Caco-2 (cell line): ENCODE data around the gene TMEM131. TPM values are rescaled to one million over a fixed set of nuclear protein-coding genes. Genes with fewer than 3 reads are reported as not detected.
"Not testable (repeated sequence)": the region's sequence is repeated elsewhere in the genome, so short reads cannot be mapped to it uniquely, and the experiment has no call there.

Experiments used
- BruUV-seq: library from RNA; stranded (reverse); fragments of 400-500 nt; replicated peaks from 2 replicates; lab custom pipeline; 2021; lab: Mats Ljungman, UMichigan
- CTCF ChIA-PET: fragments of 300-600 bp; sonication (Branson Sonifier 250); formaldehyde crosslinking; loops from one replicate; lab custom pipeline; 2022; ENCODE audit warnings: antibody characterized with exemption; lab: Charles Lee
- POLR2A ChIA-PET: fragments of 300-600 bp; sonication (Branson Sonifier 250); formaldehyde crosslinking; loops from one replicate; lab custom pipeline; 2022; ENCODE audit warnings: antibody characterized with exemption; lab: Charles Lee
- DNase-seq, 2 experiments: peaks; one replicate each; pipeline versions ENCODE4 v3.0.0 to v3.0.0-alpha.2; 2020 to 2022
- H3K27me3 ChIP-seq: replicated peaks from 2 replicates; pipeline ENCODE4 v1.6.0; 2011; ENCODE audit warnings: low read length; ENCODE audit not compliant: control insufficient read depth, insufficient read depth
- H3K36me3 ChIP-seq: 2 replicates; pipeline ENCODE4 v1.5.1; 2011; ENCODE audit warnings: low read length; ENCODE audit not compliant: control insufficient read depth, insufficient read depth
- H3K4me1 ChIP-seq: fragments of 250-450 bp; sonication (Bioruptor Pico); 2 replicates; pipeline ENCODE4 v1.5.1; 2020; ENCODE audit warnings: mild to moderate bottlenecking
- H3K4me3 ChIP-seq: 2 replicates; pipeline ENCODE4 v1.5.1; 2011; ENCODE audit warnings: low read depth, mild to moderate bottlenecking, control low read depth, low read length
- H3K9me3 ChIP-seq: fragments of 250-450 bp; sonication (Bioruptor Pico); 2 replicates; pipeline ENCODE4 v1.5.1; 2020; ENCODE audit warnings: mild to moderate bottlenecking, moderate library complexity
- H3K27ac Mint-ChIP-seq: one replicate; pipeline ENCODE4 v1.8.0; 2022; ENCODE audit warnings: mixed read lengths; ENCODE audit not compliant: unreplicated experiment
- H3K27me3 Mint-ChIP-seq: one replicate; pipeline ENCODE4 v1.8.0; 2022; ENCODE audit warnings: mixed read lengths; ENCODE audit not compliant: insufficient read depth, unreplicated experiment
- H3K36me3 Mint-ChIP-seq: one replicate; pipeline ENCODE4 v1.8.0; 2022; ENCODE audit warnings: mild to moderate bottlenecking, mixed read lengths; ENCODE audit not compliant: insufficient read depth, unreplicated experiment
- H3K4me1 Mint-ChIP-seq: one replicate; pipeline ENCODE4 v1.8.0; 2022; ENCODE audit warnings: low read depth, mixed read lengths; ENCODE audit not compliant: unreplicated experiment
- H3K4me3 Mint-ChIP-seq: one replicate; pipeline ENCODE4 v1.8.0; 2022; ENCODE audit warnings: mild to moderate bottlenecking, moderate library complexity, mixed read lengths; ENCODE audit not compliant: unreplicated experiment
- H3K9me3 Mint-ChIP-seq: one replicate; pipeline ENCODE4 v1.8.0; 2022; ENCODE audit warnings: mixed read lengths; ENCODE audit not compliant: unreplicated experiment
- intact Hi-C: fragments of 100-400 bp; cut with micrococcal nuclease; formaldehyde crosslinking; loops from one replicate; pipeline ENCODE4 v1.10.0; 2022; ENCODE audit not compliant: unreplicated experiment
- total RNA-seq: library from RNA; stranded (reverse); gene quantifications from 2 replicates; pipeline ENCODE4 v1.2.3, GENCODE V29; 2022
- TF ChIP-seq, protein P1 (sequence below), 2 experiments: fragments of 200-600 bp in 1 of 2; IDR thresholded peaks; 1 replicate in 1 of 2; 2 replicates in 1 of 2; pipeline versions ENCODE4 v1.5.1 to v1.8.0; 2011 to 2022; ENCODE audit warnings: antibody characterized with exemption in 1 of 2, control low read depth in 1 of 2, inconsistent platforms in 1 of 2, low read depth in 1 of 2, low read length in 1 of 2, mild to moderate bottlenecking in 1 of 2, moderate library complexity in 1 of 2; ENCODE audit not compliant: insufficient read depth in 1 of 2, severe bottlenecking in 1 of 2, unreplicated experiment in 1 of 2

Gene TMEM131
- total RNA-seq, 1 experiment from 2014 or later, result 36.3 TPM

DNA sequence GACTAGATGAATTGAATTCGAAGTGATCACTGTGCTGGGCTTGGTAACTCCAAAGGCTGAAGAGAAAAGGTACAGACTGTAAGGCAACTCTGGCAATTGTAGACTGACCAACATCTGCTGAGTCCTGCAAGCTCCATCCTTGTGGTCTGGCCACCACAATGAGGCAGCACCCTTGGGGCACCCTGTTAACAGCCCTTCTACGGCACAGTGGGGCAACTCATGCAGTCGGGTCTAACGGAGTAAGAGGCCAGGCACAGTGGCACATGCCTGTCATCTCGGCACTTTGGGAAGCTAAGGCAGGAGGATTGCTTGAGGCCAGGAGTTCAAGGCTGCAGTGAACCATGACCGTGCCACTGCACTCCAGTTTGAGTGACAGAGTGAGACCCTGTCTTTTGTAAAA is 155.6 kb downstream of the TMEM131 start:
- CTCF ChIA-PET, result no interaction called here
- H3K4me1 ChIP-seq, result no peaks in the 10 kb centered on the region
- H3K4me3 ChIP-seq, result no peak overlapping the region
- Mint-ChIP-seq H3K9me3 (no peaks in the 10 kb centered on the region), H3K4me3 (no peak overlapping the region), H3K27me3 (no peaks in the 10 kb centered on the region), H3K36me3 (no peaks in the 10 kb centered on the region), H3K27ac (no peak overlapping the region), H3K4me1 (no peaks in the 10 kb centered on the region)
- intact Hi-C loops, result no loop called here
- H3K36me3 ChIP-seq, result no peaks in the 10 kb centered on the region
- no peaks in the 10 kb centered on the region for H3K27me3 ChIP-seq
- POLR2A ChIA-PET, result no interaction called here
- no TSS peak for BruUV-seq
- no peaks in the 10 kb centered on the region for H3K9me3 ChIP-seq
- no peak for DNase-seq
- TF ChIP-seq, protein P1, sequence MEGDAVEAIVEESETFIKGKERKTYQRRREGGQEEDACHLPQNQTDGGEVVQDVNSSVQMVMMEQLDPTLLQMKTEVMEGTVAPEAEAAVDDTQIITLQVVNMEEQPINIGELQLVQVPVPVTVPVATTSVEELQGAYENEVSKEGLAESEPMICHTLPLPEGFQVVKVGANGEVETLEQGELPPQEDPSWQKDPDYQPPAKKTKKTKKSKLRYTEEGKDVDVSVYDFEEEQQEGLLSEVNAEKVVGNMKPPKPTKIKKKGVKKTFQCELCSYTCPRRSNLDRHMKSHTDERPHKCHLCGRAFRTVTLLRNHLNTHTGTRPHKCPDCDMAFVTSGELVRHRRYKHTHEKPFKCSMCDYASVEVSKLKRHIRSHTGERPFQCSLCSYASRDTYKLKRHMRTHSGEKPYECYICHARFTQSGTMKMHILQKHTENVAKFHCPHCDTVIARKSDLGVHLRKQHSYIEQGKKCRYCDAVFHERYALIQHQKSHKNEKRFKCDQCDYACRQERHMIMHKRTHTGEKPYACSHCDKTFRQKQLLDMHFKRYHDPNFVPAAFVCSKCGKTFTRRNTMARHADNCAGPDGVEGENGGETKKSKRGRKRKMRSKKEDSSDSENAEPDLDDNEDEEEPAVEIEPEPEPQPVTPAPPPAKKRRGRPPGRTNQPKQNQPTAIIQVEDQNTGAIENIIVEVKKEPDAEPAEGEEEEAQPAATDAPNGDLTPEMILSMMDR (IDR thresholded peaks at IDR 0.05; ENCODE audit: insufficient read depth in 1 of 2, low read depth in 1 of 2, low read length in 1 of 2, severe bottlenecking in 1 of 2, unreplicated experiment in 1 of 2), result no peak

DNA sequence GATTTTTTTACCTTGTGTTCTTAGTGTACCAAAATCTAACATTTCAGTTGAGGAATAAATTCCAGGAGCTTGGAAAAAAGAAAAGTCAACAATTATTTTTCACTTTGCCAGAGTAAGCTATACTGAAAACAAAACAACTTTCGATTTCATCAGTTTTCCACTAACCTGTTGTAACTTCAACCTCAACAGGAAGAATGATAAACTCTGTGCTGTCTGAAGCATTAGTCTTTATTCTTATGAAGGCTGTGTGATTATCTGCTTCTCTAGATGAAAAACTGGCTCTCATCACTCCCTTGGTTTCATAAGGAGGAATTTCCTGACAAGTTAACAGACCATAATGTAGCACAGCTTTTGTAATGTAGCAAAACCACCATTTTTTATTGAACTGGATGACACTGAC is 161.1 kb downstream of the TMEM131 start:
- ChIA-PET POLR2A (no interaction called here), CTCF (no interaction called here)
- H3K27ac Mint-ChIP-seq, result no peak overlapping the region
- TF ChIP-seq, protein P1 (IDR thresholded peaks at IDR 0.05; ENCODE audit: insufficient read depth in 1 of 2, low read depth in 1 of 2, low read length in 1 of 2, severe bottlenecking in 1 of 2, unreplicated experiment in 1 of 2), result no peak
- H3K9me3 ChIP-seq, result no peaks in the 10 kb centered on the region
- intact Hi-C loops, result no loop called here
- no peaks in the 10 kb centered on the region for H3K4me1 Mint-ChIP-seq
- H3K4me1 ChIP-seq, result no peaks in the 10 kb centered on the region
- H3K36me3 ChIP-seq, result no peaks in the 10 kb centered on the region
- H3K4me3 Mint-ChIP-seq, result no peak overlapping the region
- no peaks in the 10 kb centered on the region for H3K27me3 ChIP-seq
- H3K36me3 Mint-ChIP-seq, result peaks cover under 1% of the 10 kb centered on the region
- H3K4me3 ChIP-seq, result no peak overlapping the region
- no TSS peak for BruUV-seq
- no peaks in the 10 kb centered on the region for H3K27me3 Mint-ChIP-seq
- no peak for DNase-seq
- no peaks in the 10 kb centered on the region for H3K9me3 Mint-ChIP-seq

DNA sequence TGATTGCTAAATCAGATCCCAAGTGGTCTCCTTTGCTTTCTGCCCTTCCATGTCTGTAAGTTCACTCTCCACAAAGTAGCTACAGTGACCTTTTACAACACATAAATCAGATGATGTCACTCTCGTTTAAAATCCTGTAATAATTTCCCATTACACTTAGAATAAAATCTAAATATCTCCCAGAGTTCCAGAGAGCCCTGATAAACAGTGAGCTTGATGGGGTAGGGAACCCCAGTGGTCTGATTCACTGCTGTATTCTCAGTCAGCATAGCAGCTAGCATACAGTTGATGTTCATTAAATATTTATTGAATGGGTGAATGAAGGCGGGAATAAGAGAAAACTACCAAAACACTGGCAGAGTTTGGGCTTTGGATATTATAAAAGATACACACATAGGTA is 164.6 kb downstream of the TMEM131 start:
- H3K27me3 Mint-ChIP-seq, result no peaks in the 10 kb centered on the region
- Histone ChIP-seq H3K27me3 (no peaks in the 10 kb centered on the region), H3K36me3 (no peaks in the 10 kb centered on the region), H3K4me1 (no peaks in the 10 kb centered on the region), H3K9me3 (no peaks in the 10 kb centered on the region), H3K4me3 (no peak overlapping the region)
- no peak overlapping the region for H3K4me3 Mint-ChIP-seq
- intact Hi-C loops, result no loop called here
- H3K9me3 Mint-ChIP-seq, result no peaks in the 10 kb centered on the region
- CTCF ChIA-PET, result no interaction called here
- peaks cover 10% of the 10 kb centered on the region for H3K36me3 Mint-ChIP-seq
- no TSS peak for BruUV-seq
- H3K27ac Mint-ChIP-seq, result no peak overlapping the region
- TF ChIP-seq, protein P1 (IDR thresholded peaks at IDR 0.05; ENCODE audit: insufficient read depth in 1 of 2, low read depth in 1 of 2, low read length in 1 of 2, severe bottlenecking in 1 of 2, unreplicated experiment in 1 of 2), result no peak
- peaks cover 8% of the 10 kb centered on the region for H3K4me1 Mint-ChIP-seq
- no peak for DNase-seq
- POLR2A ChIA-PET, result no interaction called here

DNA sequence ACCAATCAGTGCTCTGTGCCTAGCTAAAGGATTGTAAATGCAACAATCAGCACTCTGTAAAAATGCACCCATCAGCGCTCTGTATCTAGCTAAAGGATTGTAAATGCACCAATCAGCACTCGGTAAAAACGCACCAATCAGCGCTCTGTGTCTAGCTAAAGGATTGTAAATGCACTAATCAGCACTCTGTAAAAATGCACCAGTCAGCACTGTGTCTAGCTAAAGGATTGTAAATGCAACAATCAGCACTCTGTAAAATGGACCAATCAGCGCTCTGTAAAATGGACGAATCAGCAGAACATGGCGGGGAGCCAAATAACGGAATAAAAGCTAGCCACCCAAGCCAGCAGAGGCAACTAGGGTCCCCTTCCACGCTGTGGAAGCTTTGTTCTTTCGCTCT is 166.5 kb downstream of the TMEM131 start:
- POLR2A ChIA-PET, H3K36me3 ChIP-seq, CTCF ChIA-PET, H3K9me3 ChIP-seq, H3K9me3 Mint-ChIP-seq, H3K36me3 Mint-ChIP-seq, H3K4me1 Mint-ChIP-seq, DNase-seq, H3K27ac Mint-ChIP-seq, H3K27me3 ChIP-seq, H3K4me3 Mint-ChIP-seq, BruUV-seq, H3K27me3 Mint-ChIP-seq, intact Hi-C loops, H3K4me1 ChIP-seq, H3K4me3 ChIP-seq: not testable (repeated sequence)

DNA sequence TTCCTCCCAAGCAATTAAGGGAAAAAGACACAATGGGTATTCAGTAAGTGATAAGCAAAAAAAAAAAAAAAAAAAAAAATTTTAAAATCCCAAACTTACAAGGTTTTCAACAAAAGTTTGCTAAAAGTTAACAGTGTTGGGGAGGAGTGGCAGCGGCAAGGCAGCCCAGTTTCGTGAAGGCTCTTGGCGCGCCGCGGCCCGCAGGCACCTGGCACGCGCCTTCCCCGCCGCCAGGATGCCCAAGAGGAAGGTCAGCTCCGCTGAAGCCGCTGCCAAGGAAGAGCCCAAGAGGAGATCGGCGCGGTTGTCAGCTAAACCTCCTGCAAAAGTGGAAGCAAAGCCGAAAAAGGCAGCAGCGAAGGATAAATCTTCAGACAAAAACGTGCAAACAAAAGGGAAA is 168.7 kb downstream of the TMEM131 start:
- peaks cover 24% of the 10 kb centered on the region for H3K36me3 Mint-ChIP-seq
- H3K4me3 Mint-ChIP-seq, H3K4me3 ChIP-seq, intact Hi-C loops, H3K27ac Mint-ChIP-seq, BruUV-seq, H3K27me3 ChIP-seq, H3K27me3 Mint-ChIP-seq, CTCF ChIA-PET, DNase-seq, H3K9me3 ChIP-seq, POLR2A ChIA-PET, H3K4me1 ChIP-seq, H3K9me3 Mint-ChIP-seq, H3K36me3 ChIP-seq, H3K4me1 Mint-ChIP-seq: not testable (repeated sequence)
